Measurements from ENCODE around the gene SNCB.

- TF ChIP-seq, protein P1, sequence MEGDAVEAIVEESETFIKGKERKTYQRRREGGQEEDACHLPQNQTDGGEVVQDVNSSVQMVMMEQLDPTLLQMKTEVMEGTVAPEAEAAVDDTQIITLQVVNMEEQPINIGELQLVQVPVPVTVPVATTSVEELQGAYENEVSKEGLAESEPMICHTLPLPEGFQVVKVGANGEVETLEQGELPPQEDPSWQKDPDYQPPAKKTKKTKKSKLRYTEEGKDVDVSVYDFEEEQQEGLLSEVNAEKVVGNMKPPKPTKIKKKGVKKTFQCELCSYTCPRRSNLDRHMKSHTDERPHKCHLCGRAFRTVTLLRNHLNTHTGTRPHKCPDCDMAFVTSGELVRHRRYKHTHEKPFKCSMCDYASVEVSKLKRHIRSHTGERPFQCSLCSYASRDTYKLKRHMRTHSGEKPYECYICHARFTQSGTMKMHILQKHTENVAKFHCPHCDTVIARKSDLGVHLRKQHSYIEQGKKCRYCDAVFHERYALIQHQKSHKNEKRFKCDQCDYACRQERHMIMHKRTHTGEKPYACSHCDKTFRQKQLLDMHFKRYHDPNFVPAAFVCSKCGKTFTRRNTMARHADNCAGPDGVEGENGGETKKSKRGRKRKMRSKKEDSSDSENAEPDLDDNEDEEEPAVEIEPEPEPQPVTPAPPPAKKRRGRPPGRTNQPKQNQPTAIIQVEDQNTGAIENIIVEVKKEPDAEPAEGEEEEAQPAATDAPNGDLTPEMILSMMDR (IDR thresholded peaks at IDR 0.05; ENCODE audit: low read depth, low read length) = no peak
- TF ChIP-seq, protein P2, sequence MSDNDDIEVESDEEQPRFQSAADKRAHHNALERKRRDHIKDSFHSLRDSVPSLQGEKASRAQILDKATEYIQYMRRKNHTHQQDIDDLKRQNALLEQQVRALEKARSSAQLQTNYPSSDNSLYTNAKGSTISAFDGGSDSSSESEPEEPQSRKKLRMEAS (IDR thresholded peaks at IDR 0.05; ENCODE audit: low read depth, low read length) = no peak
- TF ChIP-seq POLR2A (IDR thresholded peaks at IDR 0.05; ENCODE audit: extremely low read depth, insufficient read length) (no peak), MYC (IDR thresholded peaks at IDR 0.05; ENCODE audit: low read depth, low read length) (no peak)
Observed at GRCh38 chr5:176609724-176610434, 20.5 kb downstream of the SNCB start, which contains the start of gene GPRIN1.
